HG03108 (cell line): Measurements from ENCODE around the gene ABCC2.
A peak's percentile ranks its signal among the peaks of the same experiment; 100 is the strongest.
"Not testable (repeated sequence)": the region's sequence is repeated elsewhere in the genome, so short reads cannot be mapped to it uniquely, and the experiment has no call there.

Experiments used
- ATAC-seq: cut with Tn5 transposase; IDR thresholded peaks from one replicate; pipeline ENCODE4 v1.9.1; 2021; ENCODE audit warnings: moderate library complexity; ENCODE audit not compliant: unreplicated experiment

ABCC2 gene

GRCh38 chr10:99782447-99783286, at the start of gene ABCC2:
ABCC2 (plus strand) TSS chr10:99782640; CDS start chr10:99782845, 205 bp downstream.
- no peak for ATAC-seq

- ATAC-seq = no peak
Measured at GRCh38 chr10:99733366-99733765, 49.1 kb upstream of the ABCC2 start.

GRCh38 chr10:99734111-99734510, 48.3 kb upstream of the ABCC2 start:
- not testable (repeated sequence) for ATAC-seq

- ATAC-seq = no peak
Measured at GRCh38 chr10:99740260-99740659, 42.2 kb upstream of the ABCC2 start.

- no peak for ATAC-seq
Measured at GRCh38 chr10:99740933-99741559, 41.4 kb upstream of the ABCC2 start.

GRCh38 chr10:99742254-99742653, 40.2 kb upstream of the ABCC2 start:
- no peak for ATAC-seq

GRCh38 chr10:99742701-99743100, 39.7 kb upstream of the ABCC2 start:
- no peak for ATAC-seq

- ATAC-seq = no peak
Measured at GRCh38 chr10:99743841-99744240, 38.6 kb upstream of the ABCC2 start.

- ATAC-seq = not testable (repeated sequence)
Measured at GRCh38 chr10:99746166-99746565, 36.3 kb upstream of the ABCC2 start.

GRCh38 chr10:99748823-99749451, 33.5 kb upstream of the ABCC2 start:
- ATAC-seq = no peak

- ATAC-seq = no peak
Measured at GRCh38 chr10:99750641-99751040, 31.8 kb upstream of the ABCC2 start.

GRCh38 chr10:99754670-99755069, 27.8 kb upstream of the ABCC2 start:
- ATAC-seq = no peak

- ATAC-seq = no peak
Measured at GRCh38 chr10:99756159-99756558, 26.3 kb upstream of the ABCC2 start.

- no peak for ATAC-seq
Measured at GRCh38 chr10:99758211-99758891, 24.1 kb upstream of the ABCC2 start.

- no peak for ATAC-seq
Measured at GRCh38 chr10:99760321-99760720, 22.1 kb upstream of the ABCC2 start.

- ATAC-seq = no peak
Measured at GRCh38 chr10:99761365-99761764, 21.1 kb upstream of the ABCC2 start.

GRCh38 chr10:99765672-99766301, 16.7 kb upstream of the ABCC2 start:
- ATAC-seq = peak; percentile 29

- peak; percentile 78 for ATAC-seq
Measured at GRCh38 chr10:99766302-99766681, 16.1 kb upstream of the ABCC2 start.

- ATAC-seq = no peak
Measured at GRCh38 chr10:99767901-99768300, 14.5 kb upstream of the ABCC2 start.

GRCh38 chr10:99768556-99768955, 13.9 kb upstream of the ABCC2 start:
- ATAC-seq = no peak

GRCh38 chr10:99769706-99770105, 12.7 kb upstream of the ABCC2 start:
- ATAC-seq = no peak
